Measurements from ENCODE around the gene ZFAND3. TPM values are rescaled to one million over a fixed set of nuclear protein-coding genes. Genes with fewer than 3 reads are reported as not detected.

Gene ZFAND3
- total RNA-seq, 1 experiment from 2014 or later, result 47.2 TPM

DNA sequence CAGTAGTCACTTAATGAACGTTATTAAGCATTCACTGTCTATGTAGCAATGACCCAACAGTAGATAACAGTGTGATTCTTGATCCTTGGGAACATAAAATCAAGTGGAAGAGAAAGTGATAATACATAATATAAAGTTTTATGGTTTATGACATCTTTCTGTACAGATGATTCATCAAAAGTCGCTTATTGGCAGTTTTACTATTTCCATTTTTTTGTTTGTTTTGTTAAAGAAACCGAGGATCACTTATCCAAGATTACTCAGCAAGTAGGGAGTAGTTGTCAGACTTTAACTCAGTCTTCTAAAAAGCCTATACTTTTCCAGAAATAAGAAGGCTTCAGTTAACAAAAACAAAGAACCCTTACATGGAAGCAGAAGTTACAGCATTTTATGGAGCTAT lies 260.8 kb downstream of the ZFAND3 start:
- no peak overlapping the region for H3K4me3 ChIP-seq (replicated peaks in 1 of 2; ENCODE audit: low read depth in 1 of 2, low read length in 2 of 2)
- H3K9ac ChIP-seq (ENCODE audit: low read length), result no peak overlapping the region
- CTCF ChIA-PET, result no interaction called here
- no peaks in the 10 kb centered on the region for H3K9me3 ChIP-seq (ENCODE audit: control insufficient read depth in 1 of 2, insufficient read depth in 1 of 2, low read depth in 1 of 2, low read length in 2 of 2)
- BruUV-seq (replicated peaks), result no TSS peak
- RAD21 ChIA-PET (ENCODE audit: low non-redundant PET in 1 of 2, low total read pairs in 2 of 2, uncharacterized antibody in 2 of 2, unreplicated experiment in 2 of 2), result no interaction called here
- no peaks in the 10 kb centered on the region for H4K20me1 ChIP-seq (ENCODE audit: insufficient read depth)
- H2AFZ ChIP-seq (ENCODE audit: low read depth, low read length, poor library complexity, severe bottlenecking), result no peak overlapping the region
- no peaks in the 10 kb centered on the region for H3K36me3 ChIP-seq (ENCODE audit: control insufficient read depth in 1 of 2, insufficient read depth in 2 of 2, low read length in 2 of 2)
- H3K79me2 ChIP-seq (ENCODE audit: insufficient read depth, low read length), result no peaks in the 10 kb centered on the region
- intact Hi-C loops (cut with micrococcal nuclease), result no loop called here
- no peak for TF ChIP-seq YY1 (IDR thresholded peaks at IDR 0.05; ENCODE audit: extremely low read depth, insufficient replicate concordance, low read depth, low read length)
- no peak for TF ChIP-seq EGR1 (IDR thresholded peaks at IDR 0.05; ENCODE audit: low read depth)
- TF ChIP-seq EZH2 (IDR thresholded peaks at IDR 0.05), result no peak
- no peak for TF ChIP-seq ZFX (IDR thresholded peaks at IDR 0.05)
- no peak for TF ChIP-seq TCF7L2 (IDR thresholded peaks at IDR 0.05; ENCODE audit: borderline replicate concordance, extremely low read depth, insufficient read depth, insufficient read length)
- no peak for TF ChIP-seq RAD21 (IDR thresholded peaks at IDR 0.05; ENCODE audit: low read depth)
- no peak for TF ChIP-seq SRF (IDR thresholded peaks at IDR 0.05; ENCODE audit: low read depth)
- TF ChIP-seq FOSL1 (IDR thresholded peaks at IDR 0.05; ENCODE audit: low read depth), result no peak
- TF ChIP-seq, protein P1, sequence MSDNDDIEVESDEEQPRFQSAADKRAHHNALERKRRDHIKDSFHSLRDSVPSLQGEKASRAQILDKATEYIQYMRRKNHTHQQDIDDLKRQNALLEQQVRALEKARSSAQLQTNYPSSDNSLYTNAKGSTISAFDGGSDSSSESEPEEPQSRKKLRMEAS (IDR thresholded peaks at IDR 0.05), result no peak
- TF ChIP-seq, protein P2, sequence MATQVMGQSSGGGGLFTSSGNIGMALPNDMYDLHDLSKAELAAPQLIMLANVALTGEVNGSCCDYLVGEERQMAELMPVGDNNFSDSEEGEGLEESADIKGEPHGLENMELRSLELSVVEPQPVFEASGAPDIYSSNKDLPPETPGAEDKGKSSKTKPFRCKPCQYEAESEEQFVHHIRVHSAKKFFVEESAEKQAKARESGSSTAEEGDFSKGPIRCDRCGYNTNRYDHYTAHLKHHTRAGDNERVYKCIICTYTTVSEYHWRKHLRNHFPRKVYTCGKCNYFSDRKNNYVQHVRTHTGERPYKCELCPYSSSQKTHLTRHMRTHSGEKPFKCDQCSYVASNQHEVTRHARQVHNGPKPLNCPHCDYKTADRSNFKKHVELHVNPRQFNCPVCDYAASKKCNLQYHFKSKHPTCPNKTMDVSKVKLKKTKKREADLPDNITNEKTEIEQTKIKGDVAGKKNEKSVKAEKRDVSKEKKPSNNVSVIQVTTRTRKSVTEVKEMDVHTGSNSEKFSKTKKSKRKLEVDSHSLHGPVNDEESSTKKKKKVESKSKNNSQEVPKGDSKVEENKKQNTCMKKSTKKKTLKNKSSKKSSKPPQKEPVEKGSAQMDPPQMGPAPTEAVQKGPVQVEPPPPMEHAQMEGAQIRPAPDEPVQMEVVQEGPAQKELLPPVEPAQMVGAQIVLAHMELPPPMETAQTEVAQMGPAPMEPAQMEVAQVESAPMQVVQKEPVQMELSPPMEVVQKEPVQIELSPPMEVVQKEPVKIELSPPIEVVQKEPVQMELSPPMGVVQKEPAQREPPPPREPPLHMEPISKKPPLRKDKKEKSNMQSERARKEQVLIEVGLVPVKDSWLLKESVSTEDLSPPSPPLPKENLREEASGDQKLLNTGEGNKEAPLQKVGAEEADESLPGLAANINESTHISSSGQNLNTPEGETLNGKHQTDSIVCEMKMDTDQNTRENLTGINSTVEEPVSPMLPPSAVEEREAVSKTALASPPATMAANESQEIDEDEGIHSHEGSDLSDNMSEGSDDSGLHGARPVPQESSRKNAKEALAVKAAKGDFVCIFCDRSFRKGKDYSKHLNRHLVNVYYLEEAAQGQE (IDR thresholded peaks at IDR 0.05; ENCODE audit: low read depth), result no peak
- no peak overlapping the region for H3K27ac ChIP-seq (ENCODE audit: low read depth, low read length)
- H3K4me1 ChIP-seq (ENCODE audit: control insufficient read depth in 1 of 2, insufficient read depth in 2 of 2, low read length in 2 of 2), result no peaks in the 10 kb centered on the region
- DNase-seq (ENCODE audit: low read depth, low spot score) (no peak), ATAC-seq (no peak)
- H3K9me2 ChIP-seq (ENCODE audit: insufficient read depth), result no peaks in the 10 kb centered on the region
- no peaks in the 10 kb centered on the region for H3K27me3 ChIP-seq (ENCODE audit: insufficient read depth, low read length)
- POLR2A ChIA-PET, result no interaction called here
- no peak overlapping the region for H3K4me2 ChIP-seq (ENCODE audit: low read length)
